ENCODE measurements around the gene ZKSCAN8.

The ZKSCAN8 gene

DNA sequence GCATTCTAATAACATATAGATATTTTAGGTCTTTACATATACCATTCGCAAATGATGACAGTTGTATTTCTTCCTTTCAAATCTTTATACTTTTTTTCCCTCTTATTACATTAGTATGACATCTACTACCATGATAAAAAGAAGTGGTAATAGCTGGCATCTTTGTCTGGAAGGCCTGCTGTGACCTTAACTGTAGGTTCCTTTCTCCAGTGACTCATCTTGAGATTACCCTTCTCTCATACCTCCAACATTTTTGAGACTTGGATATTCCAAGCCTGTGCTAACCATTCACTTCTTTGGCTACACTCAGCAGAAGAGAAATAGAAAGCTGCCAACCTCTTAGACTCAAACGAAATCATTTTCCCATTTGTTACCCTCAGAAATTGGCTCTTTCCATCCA is 30.3 kb downstream of the ZKSCAN8 start:
- no peak for DNase-seq

DNA sequence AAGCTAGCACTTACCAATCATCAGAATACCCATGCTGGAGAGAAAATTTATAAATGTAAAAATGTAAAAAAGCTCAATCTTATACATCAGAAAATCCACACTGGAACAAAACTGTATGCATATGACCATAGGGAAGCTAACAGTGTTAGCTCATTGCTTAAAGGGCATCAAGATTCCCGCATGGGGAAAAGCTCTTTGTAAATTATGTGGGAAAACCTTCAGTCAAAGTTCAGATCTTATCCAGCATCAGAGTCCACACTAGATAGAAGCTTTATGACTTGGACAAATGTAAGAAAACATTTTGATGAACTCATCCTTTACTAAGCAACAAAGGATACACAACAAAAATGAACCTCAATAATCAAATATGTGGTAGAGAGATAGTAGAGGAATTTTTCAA is 34.7 kb downstream of the ZKSCAN8 start:
- Histone ChIP-seq H3K27ac (no peak overlapping the region), H3K27me3 (ENCODE audit: insufficient read depth, low read depth, severe bottlenecking) (no peaks in the 10 kb centered on the region), H3K36me3 (no peaks in the 10 kb centered on the region), H3K9me3 (ENCODE audit: severe bottlenecking) (peaks cover under 1% of the 10 kb centered on the region), H3K4me3 (ENCODE audit: low read depth, low read length) (no peak overlapping the region)
- no peak for DNase-seq
- TF ChIP-seq, protein P1, sequence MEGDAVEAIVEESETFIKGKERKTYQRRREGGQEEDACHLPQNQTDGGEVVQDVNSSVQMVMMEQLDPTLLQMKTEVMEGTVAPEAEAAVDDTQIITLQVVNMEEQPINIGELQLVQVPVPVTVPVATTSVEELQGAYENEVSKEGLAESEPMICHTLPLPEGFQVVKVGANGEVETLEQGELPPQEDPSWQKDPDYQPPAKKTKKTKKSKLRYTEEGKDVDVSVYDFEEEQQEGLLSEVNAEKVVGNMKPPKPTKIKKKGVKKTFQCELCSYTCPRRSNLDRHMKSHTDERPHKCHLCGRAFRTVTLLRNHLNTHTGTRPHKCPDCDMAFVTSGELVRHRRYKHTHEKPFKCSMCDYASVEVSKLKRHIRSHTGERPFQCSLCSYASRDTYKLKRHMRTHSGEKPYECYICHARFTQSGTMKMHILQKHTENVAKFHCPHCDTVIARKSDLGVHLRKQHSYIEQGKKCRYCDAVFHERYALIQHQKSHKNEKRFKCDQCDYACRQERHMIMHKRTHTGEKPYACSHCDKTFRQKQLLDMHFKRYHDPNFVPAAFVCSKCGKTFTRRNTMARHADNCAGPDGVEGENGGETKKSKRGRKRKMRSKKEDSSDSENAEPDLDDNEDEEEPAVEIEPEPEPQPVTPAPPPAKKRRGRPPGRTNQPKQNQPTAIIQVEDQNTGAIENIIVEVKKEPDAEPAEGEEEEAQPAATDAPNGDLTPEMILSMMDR (IDR thresholded peaks at IDR 0.05; ENCODE audit: low read depth, low read length) = no peak

More for the DNA sequence above, 30.3 kb downstream of the ZKSCAN8 start:
- H3K9me3 ChIP-seq (ENCODE audit: severe bottlenecking) = peaks cover 2% of the 10 kb centered on the region
- no peaks in the 10 kb centered on the region for H3K27me3 ChIP-seq (ENCODE audit: insufficient read depth, low read depth, severe bottlenecking)
- H3K27ac ChIP-seq = no peak overlapping the region
- no peaks in the 10 kb centered on the region for H3K36me3 ChIP-seq
- TF ChIP-seq, protein P1 (IDR thresholded peaks at IDR 0.05; ENCODE audit: low read depth, low read length) = no peak
- no peak overlapping the region for H3K4me3 ChIP-seq (ENCODE audit: low read depth, low read length)

DNA sequence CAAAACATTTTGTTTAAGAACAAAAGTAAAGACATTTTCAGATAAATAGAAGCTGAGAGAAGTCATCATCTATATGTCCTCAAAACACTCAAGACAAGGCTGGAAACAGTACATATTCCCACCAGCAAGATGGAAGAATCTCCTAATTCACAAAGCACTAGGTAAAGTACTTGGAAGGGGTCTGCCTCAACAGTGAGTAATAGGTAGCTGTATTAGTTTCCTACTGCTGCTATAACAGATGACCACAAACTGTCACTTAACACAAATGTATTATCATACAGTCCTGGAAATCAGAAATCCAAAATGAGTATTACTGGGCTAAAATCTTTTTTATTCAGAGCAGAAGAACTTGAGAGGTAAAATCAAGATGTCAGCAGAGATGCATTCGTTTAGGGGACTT is 40.6 kb downstream of the ZKSCAN8 start:
- Histone ChIP-seq H3K9me3 (ENCODE audit: severe bottlenecking) (peaks cover under 1% of the 10 kb centered on the region), H3K27me3 (ENCODE audit: insufficient read depth, low read depth, severe bottlenecking) (no peaks in the 10 kb centered on the region)

DNA sequence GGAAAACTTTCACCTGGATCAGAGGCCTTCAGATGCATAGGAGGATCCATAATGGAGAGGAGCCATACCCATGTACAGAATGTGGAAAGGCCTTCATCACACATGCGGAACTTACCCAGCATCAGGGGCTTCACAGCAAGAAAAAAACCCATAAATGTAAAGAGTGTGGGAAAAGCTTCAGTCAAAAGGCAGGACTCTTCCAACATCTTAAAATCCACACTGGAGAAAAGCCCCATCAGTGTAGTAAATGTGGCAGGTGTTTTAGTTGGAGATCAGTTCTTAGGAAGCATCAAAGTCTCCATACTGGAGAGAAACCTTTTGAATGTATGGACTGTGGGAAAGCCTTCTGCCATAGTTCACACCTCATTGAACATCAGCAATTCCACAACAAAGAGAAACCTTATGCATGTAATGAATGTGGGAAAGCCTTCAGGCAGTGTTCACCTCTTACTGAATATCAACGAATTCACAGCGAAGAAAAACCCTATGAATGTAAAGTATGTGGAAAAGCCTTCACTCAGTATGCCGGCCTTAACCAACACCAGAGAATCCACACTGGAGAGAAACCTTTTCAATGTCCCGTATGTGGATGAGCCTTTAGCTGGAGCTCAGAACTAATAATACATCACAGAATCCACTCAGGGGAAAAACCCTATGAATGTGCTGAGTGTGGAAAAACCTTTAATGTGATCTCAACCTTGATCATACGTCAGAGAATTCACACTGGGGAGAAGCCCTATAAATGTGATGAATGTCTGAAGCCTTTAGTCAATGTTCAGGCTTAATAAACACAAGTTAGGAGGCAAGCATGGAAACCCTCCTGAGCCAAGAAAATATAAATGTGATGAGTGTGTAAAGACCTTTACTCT is 46.7 kb downstream of the ZKSCAN8 start:
- H3K9me3 ChIP-seq (ENCODE audit: severe bottlenecking) = peaks cover 41% of the 10 kb centered on the region
- H3K4me3 ChIP-seq (ENCODE audit: low read depth, low read length) = no peak overlapping the region
- no peaks in the 10 kb centered on the region for H3K36me3 ChIP-seq
- no peaks in the 10 kb centered on the region for H3K27me3 ChIP-seq (ENCODE audit: insufficient read depth, low read depth, severe bottlenecking)
- TF ChIP-seq, protein P1 (IDR thresholded peaks at IDR 0.05; ENCODE audit: low read depth, low read length) = no peak
- DNase-seq = no peak
- H3K27ac ChIP-seq = no peak overlapping the region

More for the DNA sequence above, 40.6 kb downstream of the ZKSCAN8 start:
- DNase-seq = no peak
- H3K36me3 ChIP-seq = no peaks in the 10 kb centered on the region
- no peak overlapping the region for H3K27ac ChIP-seq
- no peak overlapping the region for H3K4me3 ChIP-seq (ENCODE audit: low read depth, low read length)
- TF ChIP-seq, protein P1 (IDR thresholded peaks at IDR 0.05; ENCODE audit: low read depth, low read length) = no peak

DNA sequence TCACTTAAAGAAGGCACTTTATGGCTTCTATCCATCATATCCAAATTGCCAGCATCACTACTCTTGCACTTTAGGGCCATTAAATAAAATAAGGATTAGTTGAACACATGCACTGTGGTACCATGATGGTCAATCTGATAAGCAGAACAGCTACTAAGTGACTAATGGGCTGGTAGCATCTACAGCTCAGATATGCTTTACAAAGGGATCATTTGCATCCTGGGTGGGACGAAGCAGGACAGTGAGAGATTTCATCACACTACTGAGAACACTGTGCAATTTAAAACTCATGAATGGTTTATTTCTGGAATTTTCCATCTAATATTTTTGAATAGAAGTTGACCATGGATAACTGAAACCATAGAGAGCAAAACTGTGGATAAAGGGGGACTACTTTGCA is 58.3 kb downstream of the ZKSCAN8 start:
- TF ChIP-seq, protein P1 (IDR thresholded peaks at IDR 0.05; ENCODE audit: low read depth, low read length) = no peak
- H3K27me3 ChIP-seq (ENCODE audit: insufficient read depth, low read depth, severe bottlenecking) = no peaks in the 10 kb centered on the region
- peaks cover 13% of the 10 kb centered on the region for H3K9me3 ChIP-seq (ENCODE audit: severe bottlenecking)
- no peak overlapping the region for H3K4me3 ChIP-seq (ENCODE audit: low read depth, low read length)
- H3K36me3 ChIP-seq = no peaks in the 10 kb centered on the region
- no peak overlapping the region for H3K27ac ChIP-seq
- DNase-seq = no peak

All from WERI-Rb-1 (cell line).